ENCODE data around the gene CPNE2.

GRCh38 chr16:57069053-57069452 lies 23.3 kb upstream of the CPNE2 start:
- TF ChIP-seq CTCF (IDR thresholded peaks at IDR 0.05) = no peak
- TF ChIP-seq POLR2A (IDR thresholded peaks at IDR 0.05) = no peak
- no peak for TF ChIP-seq POLR2AphosphoS5 (IDR thresholded peaks at IDR 0.05)
- TF ChIP-seq EP300 (IDR thresholded peaks at IDR 0.05) = no peak
